AG04450 (cell line): ENCODE data around the gene HTT. TPM values are rescaled to one million over a fixed set of nuclear protein-coding genes. Genes with fewer than 3 reads are reported as not detected.

Experiments
- CTCF ChIA-PET: fragments of 300-600, 350-600 bp; formaldehyde crosslinking; extraction: SDS; loops from one replicate; lab custom pipeline; 2022; ENCODE audit warnings: antibody characterized with exemption, inconsistent platforms; lab: Charles Lee
- POLR2A ChIA-PET: fragments of 350-600 bp; formaldehyde crosslinking; extraction: SDS; loops from one replicate; lab custom pipeline; 2021; ENCODE audit warnings: antibody characterized with exemption, inconsistent platforms; lab: Yijun Ruan, JAX
- DNase-seq: peaks from one replicate; pipeline ENCODE4 v3.0.0-alpha.2; 2011; ENCODE audit warnings: low read depth, low spot score
- H3K27ac ChIP-seq: one replicate; pipeline ENCODE4 v1.5.1; 2012; ENCODE audit warnings: low read depth, low read length, control low read depth
- H3K27me3 ChIP-seq: one replicate; pipeline ENCODE4 v1.6.0; 2012; ENCODE audit warnings: low read length; ENCODE audit not compliant: control insufficient read depth, insufficient read depth
- H3K4me3 ChIP-seq: 2 replicates; pipeline ENCODE4 v1.5.1; 2011; ENCODE audit warnings: mild to moderate bottlenecking, low read depth, low read length, control low read depth
- H3K9me3 ChIP-seq: 2 replicates; pipeline ENCODE4 v1.5.1; 2012; ENCODE audit warnings: low read length; ENCODE audit not compliant: control insufficient read depth, insufficient read depth
- CTCF ChIP-seq: IDR thresholded peaks from 2 replicates; pipeline ENCODE4 v1.5.1; 2011; ENCODE audit warnings: low read depth, low read length, control low read depth, inconsistent platforms
- polyA plus RNA-seq: library from polyadenylated mRNA; depleted of rRNA; stranded (reverse); fragments of >200 nt; gene quantifications from 2 replicates; pipeline ENCODE4 v1.2.3, GENCODE V29; 2011

HTT gene
- polyA plus RNA-seq, 1 experiment: 14.5 TPM

- DNase-seq: no peak
- POLR2A ChIA-PET: interaction anchor here (1.0 kb wide), 1 partner anchor 25 kb away, joined by 3 read pairs; no protein-coding TSS in a partner anchor
- Histone ChIP-seq H3K27ac (no peak overlapping the region), H3K9me3 (no peaks in the 10 kb centered on the region; the same call in 1 of the 2 replicates), H3K27me3 (no peaks in the 10 kb centered on the region), H3K4me3 (no peak overlapping the region)
- CTCF ChIA-PET: interaction anchor here (1.1 kb wide), 1 partner anchor 93 kb away, joined by 4 read pairs; no protein-coding TSS in a partner anchor
- no peak for TF ChIP-seq CTCF
Observed at GRCh38 chr4:3199653-3200422, 125.4 kb downstream of the HTT start.

GRCh38 chr4:3200423-3201090 is 126.1 kb downstream of the HTT start:
- Histone ChIP-seq H3K27ac (no peak overlapping the region), H3K4me3 (no peak overlapping the region), H3K27me3 (no peaks in the 10 kb centered on the region), H3K9me3 (no peaks in the 10 kb centered on the region; the same call in 1 of the 2 replicates)
- no peak for TF ChIP-seq CTCF
- CTCF ChIA-PET: interaction anchor here (1.1 kb wide), 1 partner anchor 93 kb away, joined by 4 read pairs; no protein-coding TSS in a partner anchor
- POLR2A ChIA-PET: interaction anchor here (1.0 to 1.2 kb wide), 2 partner anchors 24 to 41 kb away, joined by 3 read pairs; no protein-coding TSS in a partner anchor
- DNase-seq: no peak

- no peak for TF ChIP-seq CTCF
- no peak overlapping the region for H3K27ac ChIP-seq
- peak; percentile 20 for DNase-seq
- ChIA-PET POLR2A (interaction anchor here (0.7 to 1.2 kb wide), 2 partner anchors 40 to 398 kb away, joined by 3 to 11 read pairs; no protein-coding TSS in a partner anchor), CTCF (interaction anchor here (0.9 to 1.0 kb wide), 2 partner anchors 57 to 95 kb away, joined by 3 read pairs; no protein-coding TSS in a partner anchor)
- H3K9me3 ChIP-seq: no peaks in the 10 kb centered on the region; the same call in 1 of the 2 replicates
- no peak overlapping the region for H3K4me3 ChIP-seq
- H3K27me3 ChIP-seq: no peaks in the 10 kb centered on the region
Observed at GRCh38 chr4:3201718-3202702, 127.5 kb downstream of the HTT start.

- no peaks in the 10 kb centered on the region for H3K27me3 ChIP-seq
- no peak overlapping the region for H3K27ac ChIP-seq
- no peak for DNase-seq
- POLR2A ChIA-PET: no interaction called here
- CTCF ChIA-PET: interaction anchor here (0.8 to 1.1 kb wide), 3 partner anchors 9 to 277 kb away, joined by 3 to 6 read pairs (median 3); no protein-coding TSS in a partner anchor
- TF ChIP-seq CTCF: no peak
- no peaks in the 10 kb centered on the region; the same call in 1 of the 2 replicates for H3K9me3 ChIP-seq
- H3K4me3 ChIP-seq: no peak overlapping the region
Observed at GRCh38 chr4:3202836-3203820, 128.6 kb downstream of the HTT start.
